Stimulated activated CD8-positive, alpha-beta memory T cell treated with anti-CD3 and anti-CD28 coated beads, Interleukin-4, amount 100 ng/mL, for 24 hours (primary cell): Measurements from ENCODE around the gene TRAT1.
"Not testable (repeated sequence)": the region's sequence is repeated elsewhere in the genome, so short reads cannot be mapped to it uniquely, and the experiment has no call there.

ENCODE experiments used
- DNase-seq: peaks from one replicate; pipeline ENCODE4 v3.0.0-alpha.2; 2020; ENCODE audit warnings: low read depth

Gene TRAT1

GRCh38 chr3:108822123-108822897 lies at the start of gene TRAT1:
TRAT1 (plus strand) TSS chr3:108822786; CDS start chr3:108822928, 142 bp downstream.
- DNase-seq, result no peak

- DNase-seq, result no peak
Measured at GRCh38 chr3:108775649-108776048, 46.9 kb upstream of the TRAT1 start.

- DNase-seq, result no peak
Measured at GRCh38 chr3:108779496-108779895, 43.1 kb upstream of the TRAT1 start.

- DNase-seq, result no peak
Measured at GRCh38 chr3:108780235-108780634, 42.4 kb upstream of the TRAT1 start.

- no peak for DNase-seq
Measured at GRCh38 chr3:108791473-108791872, 31.1 kb upstream of the TRAT1 start.

- no peak for DNase-seq
Measured at GRCh38 chr3:108804437-108804836, 18.1 kb upstream of the TRAT1 start.

GRCh38 chr3:108804966-108805365 lies 17.6 kb upstream of the TRAT1 start:
- no peak for DNase-seq

- no peak for DNase-seq
Measured at GRCh38 chr3:108806316-108806715, 16.3 kb upstream of the TRAT1 start.

GRCh38 chr3:108818404-108818803 lies 4.2 kb upstream of the TRAT1 start:
- no peak for DNase-seq

- no peak for DNase-seq
Measured at GRCh38 chr3:108820586-108820985, 2.0 kb upstream of the TRAT1 start.

GRCh38 chr3:108823227-108823626 lies 641 bp downstream of the TRAT1 start:
- no peak for DNase-seq

GRCh38 chr3:108823803-108824202 lies 1.2 kb downstream of the TRAT1 start:
- not testable (repeated sequence) for DNase-seq

- DNase-seq, result no peak
Measured at GRCh38 chr3:108826309-108827187, 4.0 kb downstream of the TRAT1 start.

- DNase-seq, result no peak
Measured at GRCh38 chr3:108830381-108830780, 7.8 kb downstream of the TRAT1 start.

- DNase-seq, result no peak
Measured at GRCh38 chr3:108830991-108831614, 8.5 kb downstream of the TRAT1 start.

GRCh38 chr3:108833611-108834010 lies 11.0 kb downstream of the TRAT1 start:
- DNase-seq, result no peak

- no peak for DNase-seq
Measured at GRCh38 chr3:108834551-108834950, 12.0 kb downstream of the TRAT1 start.

- DNase-seq, result no peak
Measured at GRCh38 chr3:108835101-108835500, 12.5 kb downstream of the TRAT1 start.

- DNase-seq, result no peak
Measured at GRCh38 chr3:108838436-108838835, 15.8 kb downstream of the TRAT1 start.

- DNase-seq, result no peak
Measured at GRCh38 chr3:108845709-108846293, 23.2 kb downstream of the TRAT1 start.

- no peak for DNase-seq
Measured at GRCh38 chr3:108847187-108847586, 24.6 kb downstream of the TRAT1 start.

- no peak for DNase-seq
Measured at GRCh38 chr3:108849075-108849474, 26.5 kb downstream of the TRAT1 start.
